ENCODE measurements around the gene SMARCD3. TPM values are rescaled to one million over a fixed set of nuclear protein-coding genes. Genes with fewer than 3 reads are reported as not detected.

The SMARCD3 gene
- total and polyA plus RNA-seq, 4 donors = 1.8 to 5.6 (median 2.1) TPM

- Histone ChIP-seq H3K27ac (ENCODE audit: low read depth in 1 of 2, low read length in 2 of 2) (no peak overlapping the region), H3K9me3 (ENCODE audit: control insufficient read depth in 4 of 4, low read length in 3 of 4) (no peaks in the 10 kb centered on the region), H3K36me3 (ENCODE audit: control insufficient read depth in 4 of 4, insufficient read depth in 3 of 4, low read depth in 1 of 4, low read length in 3 of 4) (no peaks in the 10 kb centered on the region), H3K4me3 (ENCODE audit: low read depth in 1 of 3, low read length in 3 of 3) (no peak overlapping the region), H3K9ac (ENCODE audit: low read depth in 1 of 2, low read length in 2 of 2) (no peak overlapping the region), H3K27me3 (ENCODE audit: control insufficient read depth in 4 of 4, insufficient read depth in 4 of 4, low read length in 3 of 4) (peaks cover 0 to 6% (median 0%) of the 10 kb centered on the region in 4 donors), H3K4me1 (ENCODE audit: control insufficient read depth in 4 of 4, insufficient read depth in 4 of 4, low read length in 3 of 4) (peaks cover 0 to 6% (median 0%) of the 10 kb centered on the region in 4 donors)
- WGBS = 91% methylated on average over 9 of the region's 9 CpGs
- TF ChIP-seq ZBTB33 (IDR thresholded peaks at IDR 0.05) (no peak), YY1 (IDR thresholded peaks at IDR 0.05) (no peak), RXRA (IDR thresholded peaks at IDR 0.05) (no peak), TAF1 (conservative IDR thresholded peaks at IDR 0.05) (no peak), HNF4G (IDR thresholded peaks at IDR 0.05) (no peak), ATF3 (IDR thresholded peaks at IDR 0.05) (no peak), FOXA2 (IDR thresholded peaks at IDR 0.05) (no peak), HNF4A (conservative IDR thresholded peaks at IDR 0.05) (no peak), GABPA (IDR thresholded peaks at IDR 0.05 in 1 of 2, conservative IDR thresholded peaks at IDR 0.05 in 1 of 2) (no peak), REST (IDR thresholded peaks at IDR 0.05) (no peak), RAD21 (IDR thresholded peaks at IDR 0.05) (no peak), MAX (IDR thresholded peaks at IDR 0.05) (no peak), EGR1 (IDR thresholded peaks at IDR 0.05; ENCODE audit: low read depth in 2 of 2) (no peak), FOXA1 (IDR thresholded peaks at IDR 0.05) (no peak), JUND (IDR thresholded peaks at IDR 0.05) (no peak), CTCF (IDR thresholded peaks at IDR 0.05; ENCODE audit: low read depth, low read length, missing input control) (no peak), NR2F2 (IDR thresholded peaks at IDR 0.05) (no peak), SP1 (IDR thresholded peaks at IDR 0.05) (no peak)
- no peak for DNase-seq (ENCODE audit: low spot score)
Observed at GRCh38 chr7:151280388-151281019, 32.0 kb upstream of the SMARCD3 start.
